GOT3 (cell line): Measurements from ENCODE around the gene MAN1A1.
"Not testable (repeated sequence)": the region's sequence is repeated elsewhere in the genome, so short reads cannot be mapped to it uniquely, and the experiment has no call there.

ENCODE experiments used
- DNase-seq: peaks from one replicate; lab custom pipeline; 2025; ENCODE audit warnings: mixed read lengths; lab: John Stamatoyannopoulos, UW

MAN1A1 gene

GRCh38 chr6:119303164-119303887 is 46.2 kb downstream of the MAN1A1 start:
- DNase-seq, result no peak

GRCh38 chr6:119301429-119301828 is 48.1 kb downstream of the MAN1A1 start:
- no peak for DNase-seq

GRCh38 chr6:119299694-119300093 is 49.9 kb downstream of the MAN1A1 start:
- no peak for DNase-seq

GRCh38 chr6:119297049-119297448 is 52.5 kb downstream of the MAN1A1 start:
- no peak for DNase-seq

- DNase-seq, result no peak
Observed at GRCh38 chr6:119296036-119297035, 53.2 kb downstream of the MAN1A1 start.

- no peak for DNase-seq
Observed at GRCh38 chr6:119294984-119295383, 54.6 kb downstream of the MAN1A1 start.

- not testable (repeated sequence) for DNase-seq
Observed at GRCh38 chr6:119291060-119291459, 58.5 kb downstream of the MAN1A1 start.

- DNase-seq, result no peak
Observed at GRCh38 chr6:119290306-119290705, 59.3 kb downstream of the MAN1A1 start.

GRCh38 chr6:119289651-119290050 is 59.9 kb downstream of the MAN1A1 start:
- no peak for DNase-seq

- no peak for DNase-seq
Observed at GRCh38 chr6:119285908-119286625, 63.5 kb downstream of the MAN1A1 start.

GRCh38 chr6:119284861-119285521 is 64.6 kb downstream of the MAN1A1 start:
- no peak for DNase-seq

- no peak for DNase-seq
Observed at GRCh38 chr6:119283979-119284545, 65.5 kb downstream of the MAN1A1 start.

GRCh38 chr6:119283214-119283613 is 66.3 kb downstream of the MAN1A1 start:
- DNase-seq, result no peak

- DNase-seq, result no peak
Observed at GRCh38 chr6:119280668-119281067, 68.9 kb downstream of the MAN1A1 start.

- no peak for DNase-seq
Observed at GRCh38 chr6:119280080-119280479, 69.5 kb downstream of the MAN1A1 start.

- DNase-seq, result no peak
Observed at GRCh38 chr6:119278625-119279024, 70.9 kb downstream of the MAN1A1 start.

- no peak for DNase-seq
Observed at GRCh38 chr6:119277052-119277451, 72.5 kb downstream of the MAN1A1 start.

- DNase-seq, result no peak
Observed at GRCh38 chr6:119276211-119276610, 73.3 kb downstream of the MAN1A1 start.

- DNase-seq, result no peak
Observed at GRCh38 chr6:119274197-119274595, 75.4 kb downstream of the MAN1A1 start.

- no peak for DNase-seq
Observed at GRCh38 chr6:119273272-119274196, 76.0 kb downstream of the MAN1A1 start.
